Small intestine (tissue), 7 donors: ENCODE results near the gene PRSS38. TPM values are rescaled to one million over a fixed set of nuclear protein-coding genes. Genes with fewer than 3 reads are reported as not detected.
"Not testable (repeated sequence)": the region's sequence is repeated elsewhere in the genome, so short reads cannot be mapped to it uniquely, and the experiment has no call there.

ENCODE experiments used
- DNase-seq, 2 donors: peaks; one replicate each; pipeline versions ENCODE4 v3.0.0 to v3.0.0-alpha.2; 2013
- FAIRE-seq: peaks from 2 replicates; lab custom pipeline; 2012; peaks lifted over from hg19 to GRCh38; lab: Jason Lieb, UNC
- H3K27ac ChIP-seq, 3 donors: one replicate each; pipeline ENCODE4 v1.5.1; 2013; ENCODE audit warnings: low read length in 2 of 3, mild to moderate bottlenecking in 2 of 3, control low read depth in 1 of 3, inconsistent platforms in 1 of 3, low read depth in 1 of 3, moderate library complexity in 1 of 3
- H3K27me3 ChIP-seq, 3 donors: one replicate each; pipeline ENCODE4 v1.6.1; 2013; ENCODE audit warnings: low read length in 3 of 3, inconsistent platforms in 1 of 3; ENCODE audit not compliant: control insufficient read depth in 3 of 3, insufficient read depth in 3 of 3
- H3K36me3 ChIP-seq, 3 donors: one replicate each; pipeline ENCODE4 v1.6.1; 2013; ENCODE audit warnings: low read length in 3 of 3, inconsistent platforms in 1 of 3, low read depth in 1 of 3, mild to moderate bottlenecking in 1 of 3, moderate library complexity in 1 of 3; ENCODE audit not compliant: control insufficient read depth in 3 of 3, insufficient read depth in 2 of 3
- H3K4me1 ChIP-seq, 3 donors: one replicate each; pipeline ENCODE4 v1.6.1; 2013; ENCODE audit warnings: low read length in 2 of 3, inconsistent platforms in 1 of 3, low read depth in 1 of 3, mild to moderate bottlenecking in 1 of 3, moderate library complexity in 1 of 3; ENCODE audit not compliant: control insufficient read depth in 3 of 3, insufficient read depth in 2 of 3
- H3K4me3 ChIP-seq, 3 donors: one replicate each; pipeline ENCODE4 v1.5.1; 2013; ENCODE audit warnings: low read length in 3 of 3, control low read depth in 1 of 3, inconsistent platforms in 1 of 3, low read depth in 1 of 3, mild to moderate bottlenecking in 1 of 3, moderate library complexity in 1 of 3
- H3K9me3 ChIP-seq, 2 donors: one replicate each; pipeline ENCODE4 v1.6.1; 2013; ENCODE audit warnings: low read depth in 1 of 2, low read length in 1 of 2; ENCODE audit not compliant: control insufficient read depth in 2 of 2, insufficient read depth in 1 of 2
- WGBS, 3 donors: extraction: QIAGEN DNeasy Blood & Tissue Kit; methylation state at CpG; one replicate each; pipeline ENCODE4 v1.1.7; 2013; 5-methylcytosine and 5-hydroxymethylcytosine counted together
- polyA plus RNA-seq, 4 donors: library from polyadenylated mRNA; stranded (reverse) in 3 of 4; unstranded in 1 of 4; fragments of 200-250 nt in 3 of 4; fragments of 120-200 nt in 1 of 4; gene quantifications; one replicate each; pipeline versions ENCODE4 v1.2.1 to v1.2.3, GENCODE V29; 2013
- donor health status: healthy with polysubstance abuse.
- donor health status: control.
- donor health status: control.
- donor health status: Bipolar disorder and iron deficiency.
- donor health status: healthy.

The PRSS38 gene
- polyA plus RNA-seq, 4 donors, result not detected

GRCh38 chr1:227871892-227872291 lies 56.4 kb downstream of the PRSS38 start:
- H3K4me3 ChIP-seq, H3K36me3 ChIP-seq, H3K4me1 ChIP-seq, H3K9me3 ChIP-seq, H3K27me3 ChIP-seq, H3K27ac ChIP-seq, DNase-seq, FAIRE-seq: not testable (repeated sequence)
- WGBS, 3 donors, result 69 to 91% (median 77%) methylated on average over 5 of the region's 5 CpGs

GRCh38 chr1:227877810-227878209 lies 62.3 kb downstream of the PRSS38 start:
- H3K36me3 ChIP-seq, FAIRE-seq, DNase-seq, H3K4me3 ChIP-seq, H3K9me3 ChIP-seq, H3K27ac ChIP-seq, H3K4me1 ChIP-seq, H3K27me3 ChIP-seq: not testable (repeated sequence)
- 91 to 95% (median 94%) methylated on average over 3 of the region's 3 CpGs for WGBS, 3 donors

GRCh38 chr1:227880342-227880924 lies 65.0 kb downstream of the PRSS38 start:
- Histone ChIP-seq H3K27ac (no peak overlapping the region), H3K4me3 (no peak overlapping the region), H3K36me3 (no peaks in the 10 kb centered on the region), H3K4me1 (peaks cover 0 to 1% (median 0%) of the 10 kb centered on the region in 3 donors), H3K9me3 (no peaks in the 10 kb centered on the region), H3K27me3 (no peaks in the 10 kb centered on the region)
- FAIRE-seq (no peak), DNase-seq (no peak)
- WGBS, 3 donors, result 71 to 86% (median 75%) methylated on average over 4 of the region's 4 CpGs

- Histone ChIP-seq H3K9me3 (no peaks in the 10 kb centered on the region), H3K27me3 (peaks cover 0 to 10% (median 0%) of the 10 kb centered on the region in 3 donors), H3K27ac (no peak overlapping the region), H3K4me1 (peaks cover 0 to 20% (median 3%) of the 10 kb centered on the region in 3 donors), H3K4me3 (no peak overlapping the region), H3K36me3 (no peaks in the 10 kb centered on the region)
- FAIRE-seq, result no peak
- WGBS, 3 donors, result 73 to 89% (median 84%) methylated on average over 9 of the region's 9 CpGs
- DNase-seq, result no peak
Measured at GRCh38 chr1:227883073-227883520, 67.6 kb downstream of the PRSS38 start.

GRCh38 chr1:227883641-227884301 lies 68.3 kb downstream of the PRSS38 start:
- Histone ChIP-seq H3K27me3 (peaks cover 0 to 10% (median 0%) of the 10 kb centered on the region in 3 donors), H3K27ac (no peak overlapping the region), H3K9me3 (no peaks in the 10 kb centered on the region), H3K4me3 (no peak overlapping the region), H3K4me1 (peaks cover 0 to 20% (median 3%) of the 10 kb centered on the region in 3 donors), H3K36me3 (no peaks in the 10 kb centered on the region)
- FAIRE-seq, result no peak
- DNase-seq, result no peak
- WGBS, 3 donors, result 85 to 92% (median 89%) methylated on average over 14 to 15 of the region's 15 CpGs

GRCh38 chr1:227884370-227885134 lies 69.1 kb downstream of the PRSS38 start:
- FAIRE-seq (no peak), DNase-seq (no peak)
- 77 to 83% (median 79%) methylated on average over 14 to 15 of the region's 15 CpGs for WGBS, 3 donors
- Histone ChIP-seq H3K36me3 (no peaks in the 10 kb centered on the region), H3K27ac (no peak overlapping the region), H3K4me1 (peaks cover 0 to 20% (median 3%) of the 10 kb centered on the region in 3 donors), H3K27me3 (peaks cover 0 to 10% (median 0%) of the 10 kb centered on the region in 3 donors), H3K4me3 (no peak overlapping the region), H3K9me3 (no peaks in the 10 kb centered on the region)

GRCh38 chr1:227885135-227885647 lies 69.7 kb downstream of the PRSS38 start:
- DNase-seq (no peak), FAIRE-seq (no peak)
- H3K36me3 ChIP-seq, result no peaks in the 10 kb centered on the region
- H3K4me3 ChIP-seq, result no peak overlapping the region
- H3K27ac ChIP-seq, result no peak overlapping the region
- peaks cover 0 to 10% (median 0%) of the 10 kb centered on the region in 3 donors for H3K27me3 ChIP-seq
- WGBS, 3 donors, result 60 to 72% (median 64%) methylated on average over 8 of the region's 8 CpGs
- H3K9me3 ChIP-seq, result no peaks in the 10 kb centered on the region
- peaks cover 0 to 20% (median 3%) of the 10 kb centered on the region in 3 donors for H3K4me1 ChIP-seq
